Stimulated activated CD8-positive, alpha-beta memory T cell treated with anti-CD3 and anti-CD28 coated beads, Interleukin-15, amount 100 ng/mL, for 4 hours (primary cell): ENCODE data around the gene DEK.
"Not testable (repeated sequence)": the region's sequence is repeated elsewhere in the genome, so short reads cannot be mapped to it uniquely, and the experiment has no call there.

ENCODE experiments used
- DNase-seq, 2 donors: peaks; one replicate each; pipeline ENCODE4 v3.0.0-alpha.2; 2020; ENCODE audit warnings: low read depth in 2 of 2

DEK gene

GRCh38 chr6:18204691-18205090 lies 59.6 kb downstream of the DEK start:
- DNase-seq, result no peak

- DNase-seq, result no peak
Observed at GRCh38 chr6:18203786-18204185, 60.5 kb downstream of the DEK start.

- no peak for DNase-seq
Observed at GRCh38 chr6:18192026-18192425, 72.3 kb downstream of the DEK start.

- no peak for DNase-seq
Observed at GRCh38 chr6:18189196-18189595, 75.1 kb downstream of the DEK start.

GRCh38 chr6:18187701-18188100 lies 76.6 kb downstream of the DEK start:
- DNase-seq, result no peak

- no peak for DNase-seq
Observed at GRCh38 chr6:18186540-18187250, 77.6 kb downstream of the DEK start.

- DNase-seq, result no peak
Observed at GRCh38 chr6:18186033-18186432, 78.3 kb downstream of the DEK start.

GRCh38 chr6:18185624-18186023 lies 78.7 kb downstream of the DEK start:
- no peak for DNase-seq

- no peak for DNase-seq
Observed at GRCh38 chr6:18183766-18184165, 80.6 kb downstream of the DEK start.

- no peak for DNase-seq
Observed at GRCh38 chr6:18182568-18182967, 81.8 kb downstream of the DEK start.

GRCh38 chr6:18179770-18180356 lies 84.5 kb downstream of the DEK start:
- no peak for DNase-seq

- no peak for DNase-seq
Observed at GRCh38 chr6:18178960-18179615, 85.2 kb downstream of the DEK start.

- no peak for DNase-seq
Observed at GRCh38 chr6:18177286-18177965, 86.9 kb downstream of the DEK start.

- not testable (repeated sequence) for DNase-seq
Observed at GRCh38 chr6:18176198-18176597, 88.1 kb downstream of the DEK start.
